NK-92 (cell line): ENCODE results near the gene GEMIN4.

Source experiments
- DNase-seq: peaks from one replicate; lab custom pipeline; 2025; ENCODE audit not compliant: unreplicated experiment; lab: John Stamatoyannopoulos, UW

GEMIN4 gene

GRCh38 chr17:744937-745336 lies 7.1 kb downstream of the GEMIN4 start:
- DNase-seq = no peak

GRCh38 chr17:743139-743538 lies 8.9 kb downstream of the GEMIN4 start:
- no peak for DNase-seq

- no peak for DNase-seq
Observed at GRCh38 chr17:742147-742793, 9.8 kb downstream of the GEMIN4 start.

GRCh38 chr17:740240-741017 lies 11.6 kb downstream of the GEMIN4 start:
- DNase-seq = no peak

GRCh38 chr17:737561-738113 lies 14.4 kb downstream of the GEMIN4 start:
- no peak for DNase-seq

- no peak for DNase-seq
Observed at GRCh38 chr17:733743-734142, 18.3 kb downstream of the GEMIN4 start.

- no peak for DNase-seq
Observed at GRCh38 chr17:732902-733720, 19.0 kb downstream of the GEMIN4 start.

GRCh38 chr17:732067-732901 lies 19.8 kb downstream of the GEMIN4 start, which contains the start of gene TLCD3A:
Gene TLCD3A, plus strand, starts transcription at chr17:732596. Its CDS starts 52 bp downstream, at chr17:732648.
- no peak for DNase-seq

GRCh38 chr17:731644-732066 lies 20.4 kb downstream of the GEMIN4 start:
- no peak for DNase-seq

GRCh38 chr17:728911-729310 lies 23.2 kb downstream of the GEMIN4 start:
- DNase-seq = no peak

GRCh38 chr17:726271-726919 lies 25.7 kb downstream of the GEMIN4 start:
- DNase-seq = no peak

- DNase-seq = no peak
Observed at GRCh38 chr17:725746-726145, 26.3 kb downstream of the GEMIN4 start.

GRCh38 chr17:725084-725483 lies 27.0 kb downstream of the GEMIN4 start:
- no peak for DNase-seq

GRCh38 chr17:721540-721937 lies 30.5 kb downstream of the GEMIN4 start:
- no peak for DNase-seq

- no peak for DNase-seq
Observed at GRCh38 chr17:720706-721539, 31.1 kb downstream of the GEMIN4 start.

GRCh38 chr17:718075-718474 lies 34.0 kb downstream of the GEMIN4 start:
- no peak for DNase-seq

- no peak for DNase-seq
Observed at GRCh38 chr17:708132-708531, 43.9 kb downstream of the GEMIN4 start.

- DNase-seq = no peak
Observed at GRCh38 chr17:705863-706262, 46.2 kb downstream of the GEMIN4 start.

GRCh38 chr17:705011-705410 lies 47.1 kb downstream of the GEMIN4 start:
- no peak for DNase-seq
